GM19193 (cell line): ENCODE results near the gene PTAR1.

Experiments
- POLR2A ChIP-seq: IDR thresholded peaks from 4 replicates; pipeline ENCODE4 v1.6.1; 2011; ENCODE audit not compliant: insufficient read depth, insufficient read length; ENCODE audit errors: extremely low read depth

Gene PTAR1

DNA sequence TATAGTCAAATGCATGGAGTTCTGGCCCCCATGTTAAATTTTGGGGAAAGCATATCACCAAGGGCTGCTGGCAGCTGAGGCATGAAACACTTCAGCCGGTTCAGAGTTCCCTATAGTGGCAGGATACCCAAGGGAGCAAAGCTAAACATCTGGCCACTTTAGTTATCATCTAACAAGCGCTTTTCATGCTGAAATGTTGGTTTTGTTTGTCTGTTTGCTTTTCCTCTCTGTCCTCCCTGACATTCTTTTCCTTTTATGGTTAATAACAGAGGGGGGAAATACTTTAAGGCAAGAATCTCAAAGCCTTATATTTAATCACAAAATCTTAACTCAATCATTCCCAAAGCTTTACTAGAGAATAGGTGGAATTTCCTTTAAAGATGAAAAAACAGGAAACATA lies 99.5 kb downstream of the PTAR1 start:
- TF ChIP-seq POLR2A, result no peak
